22Rv1 (cell line): Measurements from ENCODE around the gene BCL2L13.

Source experiments
- ZFX ChIP-seq: fragments of 450-650 bp; IDR thresholded peaks from 2 replicates; pipeline ENCODE4 v1.6.1; 2017; ENCODE audit warnings: antibody characterized with exemption, borderline replicate concordance
- TF ChIP-seq, protein P1 (sequence below): fragments of 450-650 bp; IDR thresholded peaks from 2 replicates; pipeline ENCODE4 v1.5.1; 2017; ENCODE audit warnings: mild to moderate bottlenecking

DNA sequence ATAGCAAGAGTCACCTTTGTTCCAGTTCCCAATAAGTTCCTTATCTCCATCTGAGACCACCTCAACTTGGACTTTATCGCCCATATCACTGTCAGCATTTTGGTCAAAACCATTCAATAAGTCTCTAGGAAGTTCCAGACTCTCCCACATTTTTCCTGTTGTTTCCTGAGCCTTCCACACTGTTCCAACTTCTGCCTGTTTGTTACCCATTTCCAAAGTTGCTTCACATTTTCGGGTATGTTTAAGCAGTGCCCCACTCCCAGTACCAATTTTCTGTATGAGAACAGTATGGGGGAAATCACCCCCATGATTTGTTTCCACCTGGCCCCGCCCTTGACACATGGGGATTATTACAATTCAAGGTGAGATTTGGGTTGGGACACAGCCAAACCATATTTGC, 26.7 kb downstream of the BCL2L13 start:
- TF ChIP-seq, protein P1, sequence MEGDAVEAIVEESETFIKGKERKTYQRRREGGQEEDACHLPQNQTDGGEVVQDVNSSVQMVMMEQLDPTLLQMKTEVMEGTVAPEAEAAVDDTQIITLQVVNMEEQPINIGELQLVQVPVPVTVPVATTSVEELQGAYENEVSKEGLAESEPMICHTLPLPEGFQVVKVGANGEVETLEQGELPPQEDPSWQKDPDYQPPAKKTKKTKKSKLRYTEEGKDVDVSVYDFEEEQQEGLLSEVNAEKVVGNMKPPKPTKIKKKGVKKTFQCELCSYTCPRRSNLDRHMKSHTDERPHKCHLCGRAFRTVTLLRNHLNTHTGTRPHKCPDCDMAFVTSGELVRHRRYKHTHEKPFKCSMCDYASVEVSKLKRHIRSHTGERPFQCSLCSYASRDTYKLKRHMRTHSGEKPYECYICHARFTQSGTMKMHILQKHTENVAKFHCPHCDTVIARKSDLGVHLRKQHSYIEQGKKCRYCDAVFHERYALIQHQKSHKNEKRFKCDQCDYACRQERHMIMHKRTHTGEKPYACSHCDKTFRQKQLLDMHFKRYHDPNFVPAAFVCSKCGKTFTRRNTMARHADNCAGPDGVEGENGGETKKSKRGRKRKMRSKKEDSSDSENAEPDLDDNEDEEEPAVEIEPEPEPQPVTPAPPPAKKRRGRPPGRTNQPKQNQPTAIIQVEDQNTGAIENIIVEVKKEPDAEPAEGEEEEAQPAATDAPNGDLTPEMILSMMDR: no peak
- no peak for TF ChIP-seq ZFX
